OCI-LY3 (cell line): Measurements from ENCODE around the gene TCF4.

Experiments
- EZH2phosphoT487 ChIP-seq: fragments of 200-600 bp; shearing (Covaris generic); IDR thresholded peaks from 2 replicates; pipeline ENCODE4 v1.6.1; 2018; ENCODE audit warnings: antibody characterized with exemption, mixed run types, low read depth
- TF ChIP-seq, protein P1 (sequence below): fragments of 200-600, 300-600 bp; sonication (generic); IDR thresholded peaks from 2 replicates; pipeline ENCODE4 v1.5.1; 2014; ENCODE audit warnings: antibody characterized with exemption, low read length, low read depth

DNA sequence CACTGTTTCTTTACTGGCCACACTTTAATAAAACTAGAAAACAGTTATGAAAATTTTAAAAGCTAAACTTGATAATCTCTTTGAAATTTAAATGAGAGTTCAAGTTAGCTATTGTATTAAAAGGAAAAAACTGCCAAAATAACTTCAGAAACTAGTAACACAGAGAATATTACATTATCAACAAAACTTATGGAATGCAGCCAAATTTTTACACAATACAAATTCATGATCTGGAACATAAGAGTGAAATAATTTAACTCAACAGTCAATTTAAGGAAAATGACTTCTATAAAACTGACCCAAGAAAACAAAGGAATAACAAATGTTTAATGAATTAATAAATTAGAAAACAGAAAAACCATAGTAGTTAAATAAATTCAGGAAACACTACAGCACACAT, 65.0 kb downstream of the TCF4 start:
- TF ChIP-seq, protein P1, sequence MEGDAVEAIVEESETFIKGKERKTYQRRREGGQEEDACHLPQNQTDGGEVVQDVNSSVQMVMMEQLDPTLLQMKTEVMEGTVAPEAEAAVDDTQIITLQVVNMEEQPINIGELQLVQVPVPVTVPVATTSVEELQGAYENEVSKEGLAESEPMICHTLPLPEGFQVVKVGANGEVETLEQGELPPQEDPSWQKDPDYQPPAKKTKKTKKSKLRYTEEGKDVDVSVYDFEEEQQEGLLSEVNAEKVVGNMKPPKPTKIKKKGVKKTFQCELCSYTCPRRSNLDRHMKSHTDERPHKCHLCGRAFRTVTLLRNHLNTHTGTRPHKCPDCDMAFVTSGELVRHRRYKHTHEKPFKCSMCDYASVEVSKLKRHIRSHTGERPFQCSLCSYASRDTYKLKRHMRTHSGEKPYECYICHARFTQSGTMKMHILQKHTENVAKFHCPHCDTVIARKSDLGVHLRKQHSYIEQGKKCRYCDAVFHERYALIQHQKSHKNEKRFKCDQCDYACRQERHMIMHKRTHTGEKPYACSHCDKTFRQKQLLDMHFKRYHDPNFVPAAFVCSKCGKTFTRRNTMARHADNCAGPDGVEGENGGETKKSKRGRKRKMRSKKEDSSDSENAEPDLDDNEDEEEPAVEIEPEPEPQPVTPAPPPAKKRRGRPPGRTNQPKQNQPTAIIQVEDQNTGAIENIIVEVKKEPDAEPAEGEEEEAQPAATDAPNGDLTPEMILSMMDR, result no peak
- TF ChIP-seq EZH2phosphoT487, result no peak
